Astrocyte of the cerebellum (primary cell): ENCODE measurements around the gene GPM6B.

ENCODE experiments used
- DNase-seq: peaks from one replicate; pipeline ENCODE4 v3.0.0-alpha.2; 2011; ENCODE audit warnings: low read depth
- H3K4me3 ChIP-seq: 2 replicates; pipeline ENCODE4 v1.5.1; 2011; ENCODE audit warnings: mild to moderate bottlenecking, low read depth, low read length, moderate library complexity
- CTCF ChIP-seq: IDR thresholded peaks from 2 replicates; pipeline ENCODE4 v1.5.1; 2012; ENCODE audit warnings: low read length, low read depth, moderate library complexity, mild to moderate bottlenecking; ENCODE audit errors: missing control alignments
- in situ Hi-C: cut with HindIII; loops from 2 replicates; pipeline ENCODE4 v1.10.0; 2017; ENCODE audit warnings: low sequenced_read_pairs

Gene GPM6B

DNA sequence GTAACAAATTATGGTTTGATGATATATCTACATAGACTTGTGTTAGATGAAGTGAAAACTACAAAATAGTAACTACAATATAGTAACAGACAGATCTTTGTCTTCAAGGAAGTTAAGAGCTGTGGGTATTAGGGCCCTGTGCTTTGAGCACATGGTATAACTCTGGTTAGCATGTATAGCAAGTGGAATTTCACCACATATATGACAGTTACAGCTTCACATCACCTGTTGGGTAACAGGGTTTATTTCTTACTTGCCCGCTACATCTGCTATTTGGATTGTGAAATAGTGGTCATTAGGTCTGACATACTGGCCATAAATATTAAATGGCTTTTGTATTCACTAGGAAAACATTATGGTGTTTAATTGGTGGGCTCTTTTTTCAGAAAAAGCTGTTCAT lies 62.1 kb downstream of the GPM6B start:
- H3K4me3 ChIP-seq: no peak overlapping the region
- TF ChIP-seq CTCF: no peak
- DNase-seq: no peak
- in situ Hi-C loops: no loop called here

DNA sequence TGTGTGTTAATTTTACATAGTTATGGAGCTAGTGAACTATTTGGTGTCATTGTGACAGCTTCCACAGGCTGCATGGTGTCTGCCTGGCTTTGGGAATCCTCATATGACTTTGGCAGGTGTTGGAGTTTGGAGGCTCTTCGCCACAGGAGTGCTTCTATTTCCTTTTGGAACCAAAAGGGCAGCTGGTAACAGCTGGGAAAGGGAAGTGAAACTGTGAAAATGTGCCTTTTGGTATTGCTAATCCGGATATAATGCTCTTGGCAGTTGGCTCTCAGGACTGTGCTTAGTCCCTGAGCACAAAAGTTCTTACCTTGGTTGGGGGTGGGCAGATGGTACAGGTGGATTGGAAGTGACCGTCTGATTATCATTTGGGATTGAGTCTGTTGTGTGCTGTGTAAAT lies 64.2 kb downstream of the GPM6B start:
- DNase-seq: no peak
- H3K4me3 ChIP-seq: no peak overlapping the region
- in situ Hi-C loops: no loop called here
- TF ChIP-seq CTCF: no peak

- in situ Hi-C loops: no loop called here
- no peak for DNase-seq
- no peak overlapping the region for H3K4me3 ChIP-seq
- TF ChIP-seq CTCF: no peak
Observed at GRCh38 chrX:13752141-13752540, 64.8 kb downstream of the GPM6B start.

DNA sequence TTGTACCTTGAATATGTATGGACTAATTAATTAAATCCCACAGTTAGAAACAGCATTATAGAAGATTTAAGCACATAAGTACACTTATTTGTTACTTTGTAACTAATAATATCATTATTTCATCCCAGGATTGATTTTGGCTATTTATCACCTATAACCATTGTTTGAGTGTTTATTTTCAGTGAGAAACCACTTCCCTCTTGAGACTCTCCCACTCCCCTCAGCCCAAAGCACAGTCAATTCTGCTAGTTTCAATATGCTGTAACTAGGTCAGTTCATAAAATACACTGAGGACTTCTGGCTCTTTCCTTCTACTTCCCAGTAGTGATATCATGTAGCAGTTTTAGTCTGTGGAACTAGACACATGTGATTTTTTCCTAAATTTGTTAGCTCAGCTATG lies 66.1 kb downstream of the GPM6B start:
- in situ Hi-C loops: no loop called here
- no peak overlapping the region for H3K4me3 ChIP-seq
- no peak for DNase-seq
- no peak for TF ChIP-seq CTCF

DNA sequence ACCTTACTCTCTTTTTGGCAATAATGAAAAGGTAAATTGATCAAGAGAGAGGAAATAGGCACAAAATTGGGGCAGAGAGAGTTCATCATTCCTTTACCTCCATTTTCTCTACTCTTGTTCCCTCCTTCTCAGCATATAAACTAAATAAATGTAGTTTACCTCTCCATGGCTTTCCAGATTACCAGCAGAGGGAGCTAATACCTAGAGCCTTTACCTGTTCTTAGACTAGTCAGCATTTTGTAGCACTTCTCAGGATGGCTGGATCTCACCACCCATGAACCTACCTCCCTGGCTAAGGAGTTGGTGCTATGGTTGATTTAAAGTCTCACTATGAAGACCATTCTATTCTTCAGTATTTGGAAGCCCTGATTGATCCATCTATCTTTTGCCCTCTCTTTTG lies 66.7 kb downstream of the GPM6B start:
- peak; percentile 41 for DNase-seq

DNA sequence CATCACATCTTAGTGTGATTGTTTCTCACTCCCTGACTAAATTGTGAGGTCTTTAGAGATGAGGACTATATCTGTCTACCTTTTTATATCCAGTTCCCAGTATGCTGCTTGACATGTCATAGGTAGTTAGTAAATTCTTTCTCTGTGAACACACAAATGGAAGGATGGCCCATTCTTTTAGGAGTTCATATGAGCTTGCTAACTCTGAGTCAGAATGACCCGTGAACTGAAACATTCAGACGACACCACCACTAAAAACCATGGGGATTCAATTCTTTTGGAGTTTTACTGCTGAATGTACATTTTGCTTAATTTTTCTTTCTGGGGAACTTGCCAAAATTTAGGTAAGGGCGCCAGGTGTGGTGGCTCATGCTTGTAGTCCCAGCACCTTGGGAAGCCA lies 68.4 kb downstream of the GPM6B start:
- TF ChIP-seq CTCF: no peak
- no peak overlapping the region for H3K4me3 ChIP-seq
- DNase-seq: no peak
- in situ Hi-C loops: no loop called here

More for the DNA sequence above, 66.7 kb downstream of the GPM6B start:
- in situ Hi-C loops: no loop called here
- TF ChIP-seq CTCF: peak; percentile 75
- H3K4me3 ChIP-seq: no peak overlapping the region

DNA sequence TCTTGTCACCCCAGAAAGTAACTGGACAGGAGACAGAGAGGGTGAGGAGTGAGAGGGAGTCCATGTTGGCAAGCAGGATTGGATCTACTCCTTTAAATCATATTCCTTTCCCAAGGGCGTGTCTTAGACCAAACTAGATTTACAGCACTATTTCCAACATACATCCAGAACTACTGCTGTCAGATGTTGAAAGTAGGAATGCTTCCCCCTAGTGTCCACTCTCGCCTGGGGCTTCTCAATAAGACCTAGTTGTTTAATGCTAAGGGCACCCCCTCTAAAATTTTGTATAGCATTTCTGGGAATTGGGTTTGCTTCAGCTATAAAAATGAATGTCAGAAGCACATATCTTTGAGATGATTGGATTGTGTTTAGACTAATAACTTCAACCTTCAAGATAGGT lies 69.1 kb downstream of the GPM6B start:
- DNase-seq: peak; percentile 53
- in situ Hi-C loops: no loop called here
- peak; percentile 68 for TF ChIP-seq CTCF
- no peak overlapping the region for H3K4me3 ChIP-seq
